SJCRH30 (cell line): ENCODE results near the gene KRTAP19-8. TPM values are rescaled to one million over a fixed set of nuclear protein-coding genes. Genes with fewer than 3 reads are reported as not detected.

Experiments
- DNase-seq, 2 experiments: peaks; one replicate each; pipeline ENCODE4 v3.0.0-alpha.2; 2015 to 2020
- H3K27ac ChIP-seq: fragments of 250-450 bp; sonication (Bioruptor Pico); 2 replicates; pipeline ENCODE4 v1.5.1; 2020; ENCODE audit warnings: mild to moderate bottlenecking, moderate library complexity
- H3K27me3 ChIP-seq: fragments of 250-450 bp; sonication (Bioruptor Pico); 2 replicates; pipeline ENCODE4 v1.5.1; 2020; ENCODE audit warnings: mild to moderate bottlenecking, moderate library complexity
- H3K36me3 ChIP-seq: fragments of 250-450 bp; sonication (Bioruptor Pico); 2 replicates; pipeline ENCODE4 v1.5.1; 2020; ENCODE audit warnings: mild to moderate bottlenecking, moderate library complexity
- H3K4me1 ChIP-seq: fragments of 250-450 bp; sonication (Bioruptor Pico); 2 replicates; pipeline ENCODE4 v1.5.1; 2020; ENCODE audit warnings: mild to moderate bottlenecking, moderate library complexity
- H3K4me3 ChIP-seq: fragments of 250-450 bp; sonication (Bioruptor Pico); 2 replicates; pipeline ENCODE4 v1.5.1; 2020; ENCODE audit warnings: mild to moderate bottlenecking, moderate library complexity
- H3K9me3 ChIP-seq: fragments of 250-450 bp; sonication (Bioruptor Pico); replicated peaks from 2 replicates; pipeline ENCODE4 v1.5.1; 2020; ENCODE audit warnings: mild to moderate bottlenecking, moderate library complexity
- total RNA-seq: library from RNA; depleted of rRNA; stranded (reverse); fragments of >200 nt; shearing (Covaris generic); gene quantifications from 2 replicates; pipeline ENCODE4 v1.2.3, GENCODE V29; 2014

KRTAP19-8 gene
- total RNA-seq, 1 experiment from 2014 or later: not detected

- Histone ChIP-seq H3K27me3 (no peaks in the 10 kb centered on the region), H3K4me1 (no peaks in the 10 kb centered on the region), H3K4me3 (no peak overlapping the region), H3K9me3 (0 out of 2 replicates have a peak, but pooled peaks cover 3% of the 10 kb centered on the region), H3K27ac (no peak overlapping the region), H3K36me3 (no peaks in the 10 kb centered on the region)
- no peak for DNase-seq
Observed at GRCh38 chr21:31034378-31034777, 3.9 kb downstream of the KRTAP19-8 start.

DNA sequence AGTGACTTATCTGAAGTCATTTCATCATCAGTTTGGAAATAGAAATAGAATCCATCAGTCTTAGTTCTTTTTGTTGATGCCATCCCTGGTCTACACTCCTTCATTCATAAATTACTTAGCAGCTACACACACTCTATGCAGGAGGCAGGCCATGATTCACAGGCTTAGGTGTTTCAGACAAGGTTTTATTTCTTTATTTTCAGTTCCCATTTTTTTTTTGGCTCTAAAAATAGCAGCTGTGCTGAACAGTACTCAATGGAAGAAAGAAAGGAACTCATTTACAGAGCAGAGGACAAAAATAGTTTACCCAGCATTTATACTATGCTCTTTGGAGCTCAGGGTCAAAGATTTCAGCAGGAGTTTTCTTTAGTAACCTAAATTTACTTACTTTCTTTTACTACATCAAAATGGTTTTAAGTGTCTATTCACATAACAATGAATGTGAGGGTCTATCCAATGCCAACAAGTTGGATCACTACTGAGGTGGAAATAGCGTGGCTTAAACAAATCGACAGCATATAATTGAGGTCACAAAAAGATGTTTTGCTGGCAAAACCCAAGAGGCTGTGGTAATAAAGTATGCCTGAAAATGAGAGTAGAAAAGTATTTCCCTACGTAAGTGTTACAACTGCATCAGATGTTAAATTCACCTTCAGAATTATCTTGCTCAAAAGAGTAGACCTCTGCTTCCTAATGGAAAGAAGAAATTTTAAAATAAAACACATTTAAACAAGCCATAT, 7.7 kb downstream of the KRTAP19-8 start:
- no peaks in the 10 kb centered on the region; the same call in 1 of the 2 replicates for H3K27me3 ChIP-seq
- no peaks in the 10 kb centered on the region for H3K4me1 ChIP-seq
- DNase-seq: no peak
- no peak overlapping the region for H3K4me3 ChIP-seq
- H3K36me3 ChIP-seq: no peaks in the 10 kb centered on the region
- H3K9me3 ChIP-seq: 0 out of 2 replicates have a peak, but pooled peaks cover 3% of the 10 kb centered on the region
- H3K27ac ChIP-seq: no peak overlapping the region

DNA sequence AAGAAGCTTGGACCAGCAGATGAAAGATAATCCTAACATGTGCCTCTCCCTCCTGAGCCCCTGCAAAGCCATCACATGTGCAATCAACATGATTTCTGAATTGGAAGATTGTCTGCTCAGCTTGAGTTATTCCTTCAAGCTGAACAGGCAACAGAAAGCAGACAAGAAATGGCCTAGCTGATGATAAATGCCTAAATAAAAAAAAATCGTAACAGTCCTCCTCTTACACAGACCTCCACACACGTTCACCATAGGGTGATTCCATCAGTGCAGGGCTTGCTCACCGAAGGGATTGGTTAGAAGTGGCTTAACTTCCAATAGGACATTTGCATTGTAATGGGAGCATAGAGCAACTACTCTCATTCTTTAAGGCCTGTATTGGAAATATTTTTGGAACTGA, 14.6 kb downstream of the KRTAP19-8 start:
- Histone ChIP-seq H3K27me3 (peaks cover 4% of the 10 kb centered on the region; the same call in 1 of the 2 replicates), H3K4me3 (no peak overlapping the region), H3K9me3 (no peaks in the 10 kb centered on the region), H3K4me1 (no peaks in the 10 kb centered on the region), H3K27ac (no peak overlapping the region), H3K36me3 (no peaks in the 10 kb centered on the region)
- DNase-seq: no peak

GRCh38 chr21:31022306-31022705, 16.0 kb downstream of the KRTAP19-8 start:
- Histone ChIP-seq H3K4me1 (no peaks in the 10 kb centered on the region), H3K27ac (no peak overlapping the region), H3K27me3 (0 out of 2 replicates have a peak, but pooled peaks cover 4% of the 10 kb centered on the region), H3K4me3 (no peak overlapping the region), H3K9me3 (no peaks in the 10 kb centered on the region), H3K36me3 (no peaks in the 10 kb centered on the region)
- no peak for DNase-seq

DNA sequence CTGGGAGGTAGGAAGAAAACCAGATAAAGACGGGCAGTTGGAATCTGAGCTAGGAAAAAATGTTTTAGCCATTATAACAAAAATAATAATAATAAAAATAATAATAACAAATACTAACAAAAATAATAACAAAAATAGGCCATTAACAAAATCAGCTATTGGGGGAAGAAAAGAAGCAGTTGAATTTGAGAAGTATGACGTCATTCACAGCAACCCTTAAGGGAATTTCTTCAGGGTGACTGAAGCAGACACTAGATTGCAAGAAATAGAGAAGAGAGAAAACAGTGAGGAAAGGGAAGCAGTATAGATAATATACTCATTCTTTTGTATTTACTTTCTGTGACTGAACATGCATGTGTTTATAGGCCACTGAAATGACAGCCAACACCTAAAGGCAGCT, 20.0 kb downstream of the KRTAP19-8 start:
- Histone ChIP-seq H3K36me3 (no peaks in the 10 kb centered on the region), H3K9me3 (no peaks in the 10 kb centered on the region), H3K4me1 (no peaks in the 10 kb centered on the region), H3K27ac (no peak overlapping the region), H3K4me3 (no peak overlapping the region), H3K27me3 (0 out of 2 replicates have a peak, but pooled peaks cover 1% of the 10 kb centered on the region)
- DNase-seq: no peak

DNA sequence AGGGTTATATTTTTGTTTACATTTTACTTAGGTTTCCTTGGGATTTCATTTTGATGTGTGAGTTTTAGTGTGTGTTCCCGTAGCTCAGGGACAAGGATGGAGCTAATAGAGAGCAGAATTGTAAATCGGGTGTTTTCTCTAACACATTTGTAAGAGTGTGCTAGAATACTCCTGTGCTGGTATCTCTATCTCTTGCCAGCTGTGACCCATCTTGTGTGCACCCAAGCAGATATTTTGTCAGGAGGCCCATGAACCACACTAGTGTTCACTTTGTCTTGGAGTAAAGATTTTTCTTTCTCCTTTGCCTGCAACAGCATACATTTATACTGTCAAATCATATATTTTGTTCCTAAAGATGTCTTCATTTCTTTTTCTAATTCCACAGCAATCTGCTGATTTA, 23.4 kb downstream of the KRTAP19-8 start:
- no peaks in the 10 kb centered on the region for H3K9me3 ChIP-seq
- no peak for DNase-seq
- no peaks in the 10 kb centered on the region for H3K27me3 ChIP-seq
- no peak overlapping the region for H3K4me3 ChIP-seq
- H3K27ac ChIP-seq: no peak overlapping the region
- H3K4me1 ChIP-seq: no peaks in the 10 kb centered on the region
- no peaks in the 10 kb centered on the region for H3K36me3 ChIP-seq

GRCh38 chr21:31012133-31013089, 25.9 kb downstream of the KRTAP19-8 start:
- no peaks in the 10 kb centered on the region for H3K27me3 ChIP-seq
- H3K9me3 ChIP-seq: no peaks in the 10 kb centered on the region
- no peaks in the 10 kb centered on the region for H3K4me1 ChIP-seq
- no peak for DNase-seq
- no peaks in the 10 kb centered on the region for H3K36me3 ChIP-seq
- no peak overlapping the region for H3K4me3 ChIP-seq
- H3K27ac ChIP-seq: no peak overlapping the region

- H3K4me1 ChIP-seq: no peaks in the 10 kb centered on the region
- H3K4me3 ChIP-seq: no peak overlapping the region
- no peak for DNase-seq
- H3K36me3 ChIP-seq: no peaks in the 10 kb centered on the region
- no peaks in the 10 kb centered on the region for H3K27me3 ChIP-seq
- no peak overlapping the region for H3K27ac ChIP-seq
- no peaks in the 10 kb centered on the region for H3K9me3 ChIP-seq
Observed at GRCh38 chr21:31011412-31011811, 26.9 kb downstream of the KRTAP19-8 start.

GRCh38 chr21:31008355-31008754, 29.9 kb downstream of the KRTAP19-8 start:
- Histone ChIP-seq H3K4me3 (no peak overlapping the region), H3K27ac (no peak overlapping the region), H3K4me1 (no peaks in the 10 kb centered on the region), H3K9me3 (no peaks in the 10 kb centered on the region), H3K27me3 (0 out of 2 replicates have a peak, but pooled peaks cover 3% of the 10 kb centered on the region), H3K36me3 (no peaks in the 10 kb centered on the region)
- no peak for DNase-seq

DNA sequence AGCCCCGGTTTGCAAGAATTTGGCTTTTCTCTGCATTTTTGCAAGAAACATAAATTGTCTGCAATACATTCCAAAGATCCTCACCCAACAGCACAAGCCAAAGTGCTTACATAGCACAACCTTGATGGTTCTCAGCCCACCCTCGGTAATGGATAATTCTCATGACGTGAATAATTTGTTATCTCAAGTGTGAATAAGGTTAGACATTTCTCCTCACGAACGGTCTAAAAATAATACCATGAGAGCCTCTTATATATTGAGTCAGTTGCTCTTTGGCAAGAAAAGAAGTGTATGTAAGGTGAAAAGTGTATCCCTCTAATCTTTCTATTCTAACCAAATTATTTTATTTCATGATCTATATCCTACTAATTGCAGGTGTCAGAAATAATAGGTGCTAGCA, 33.3 kb downstream of the KRTAP19-8 start:
- H3K27me3 ChIP-seq: 0 out of 2 replicates have a peak, but pooled peaks cover 3% of the 10 kb centered on the region
- no peak overlapping the region for H3K4me3 ChIP-seq
- H3K27ac ChIP-seq: no peak overlapping the region
- H3K36me3 ChIP-seq: no peaks in the 10 kb centered on the region
- no peaks in the 10 kb centered on the region for H3K9me3 ChIP-seq
- H3K4me1 ChIP-seq: no peaks in the 10 kb centered on the region
- no peak for DNase-seq

- DNase-seq: no peak
- Histone ChIP-seq H3K27me3 (0 out of 2 replicates have a peak, but pooled peaks cover 3% of the 10 kb centered on the region), H3K36me3 (no peaks in the 10 kb centered on the region), H3K9me3 (no peaks in the 10 kb centered on the region), H3K4me3 (no peak overlapping the region), H3K27ac (no peak overlapping the region), H3K4me1 (no peaks in the 10 kb centered on the region)
Observed at GRCh38 chr21:31003471-31003870, 34.8 kb downstream of the KRTAP19-8 start.

GRCh38 chr21:30997541-30997940, 40.7 kb downstream of the KRTAP19-8 start:
- no peaks in the 10 kb centered on the region for H3K36me3 ChIP-seq
- DNase-seq: no peak
- H3K9me3 ChIP-seq: no peaks in the 10 kb centered on the region
- H3K4me1 ChIP-seq: no peaks in the 10 kb centered on the region
- no peak overlapping the region for H3K27ac ChIP-seq
- no peaks in the 10 kb centered on the region for H3K27me3 ChIP-seq
- no peak overlapping the region for H3K4me3 ChIP-seq

DNA sequence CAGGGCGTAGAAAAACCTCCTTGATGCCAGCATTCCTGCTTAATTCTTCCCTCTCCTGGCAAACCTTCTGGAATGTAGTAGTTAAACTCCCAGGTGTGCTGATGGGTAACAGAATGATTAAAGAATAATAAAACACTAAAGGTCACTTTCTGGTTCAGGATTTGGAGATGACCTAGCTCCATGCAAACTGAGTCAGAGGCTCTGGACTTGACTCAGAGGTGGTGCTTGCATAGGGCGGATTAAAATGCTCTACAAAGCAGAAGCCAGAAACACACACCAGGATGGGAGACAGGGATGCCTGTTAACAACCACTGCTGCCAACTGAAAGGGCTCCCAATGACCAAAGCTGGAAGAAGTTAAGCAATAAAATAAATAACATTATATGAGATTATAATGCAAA, 41.5 kb downstream of the KRTAP19-8 start:
- Histone ChIP-seq H3K36me3 (no peaks in the 10 kb centered on the region), H3K27ac (no peak overlapping the region), H3K27me3 (no peaks in the 10 kb centered on the region), H3K4me1 (no peaks in the 10 kb centered on the region), H3K4me3 (no peak overlapping the region), H3K9me3 (no peaks in the 10 kb centered on the region)
- no peak for DNase-seq

DNA sequence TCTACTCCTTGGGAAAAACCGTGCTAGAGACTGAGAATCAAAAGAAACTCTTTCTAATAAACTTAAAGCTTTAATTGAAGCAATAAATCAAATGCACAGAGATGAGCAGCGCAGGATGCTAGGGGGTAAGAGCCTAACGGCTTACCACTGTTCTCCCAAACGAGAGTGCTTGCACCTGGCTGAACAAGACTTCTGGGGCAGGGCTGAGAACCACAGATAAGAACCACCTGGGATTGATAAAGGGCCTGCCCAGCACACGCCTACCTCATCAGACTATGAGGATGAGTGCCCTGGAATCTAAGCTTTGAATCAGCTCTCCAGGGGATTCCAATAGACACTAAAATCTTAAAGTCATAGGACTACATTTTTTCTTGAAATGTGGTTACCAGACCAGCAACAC, 43.3 kb downstream of the KRTAP19-8 start:
- Histone ChIP-seq H3K27ac (no peak overlapping the region), H3K4me1 (no peaks in the 10 kb centered on the region), H3K36me3 (no peaks in the 10 kb centered on the region), H3K9me3 (no peaks in the 10 kb centered on the region), H3K4me3 (no peak overlapping the region), H3K27me3 (no peaks in the 10 kb centered on the region)
- DNase-seq: no peak
